Bronchial epithelial cell (primary cell): ENCODE data around the gene THRA. TPM values are rescaled to one million over a fixed set of nuclear protein-coding genes. Genes with fewer than 3 reads are reported as not detected.

ENCODE experiments used
- DNase-seq: peaks from one replicate; pipeline ENCODE4 v3.0.0-alpha.2; 2010; ENCODE audit warnings: low read depth
- FAIRE-seq: peaks from 2 replicates; lab custom pipeline; 2011; peaks lifted over from hg19 to GRCh38; lab: Jason Lieb, UNC
- H3K27me3 ChIP-seq: 2 replicates; pipeline ENCODE4 v1.5.1; 2011; ENCODE audit warnings: low read length; ENCODE audit not compliant: control insufficient read depth, insufficient read depth
- H3K36me3 ChIP-seq: 2 replicates; pipeline ENCODE4 v1.5.1; 2011; ENCODE audit warnings: low read length; ENCODE audit not compliant: control insufficient read depth, insufficient read depth
- H3K4me3 ChIP-seq: 2 replicates; pipeline ENCODE4 v1.5.1; 2011; ENCODE audit warnings: mild to moderate bottlenecking, low read depth, low read length, control low read depth
- total RNA-seq: library from RNA; depleted of rRNA; stranded (reverse); fragments of >200 nt; gene quantifications from 2 replicates; pipeline ENCODE4 v1.2.1, GENCODE V29; 2014
- TF ChIP-seq, protein P1 (sequence below): IDR thresholded peaks from 2 replicates; pipeline ENCODE4 v1.5.1; 2011; ENCODE audit warnings: mild to moderate bottlenecking, moderate library complexity, low read length, control low read depth, inconsistent platforms; ENCODE audit not compliant: insufficient read depth, severe bottlenecking

THRA gene
- total RNA-seq, 1 donor from 2014 or later = 5.8 TPM

DNA sequence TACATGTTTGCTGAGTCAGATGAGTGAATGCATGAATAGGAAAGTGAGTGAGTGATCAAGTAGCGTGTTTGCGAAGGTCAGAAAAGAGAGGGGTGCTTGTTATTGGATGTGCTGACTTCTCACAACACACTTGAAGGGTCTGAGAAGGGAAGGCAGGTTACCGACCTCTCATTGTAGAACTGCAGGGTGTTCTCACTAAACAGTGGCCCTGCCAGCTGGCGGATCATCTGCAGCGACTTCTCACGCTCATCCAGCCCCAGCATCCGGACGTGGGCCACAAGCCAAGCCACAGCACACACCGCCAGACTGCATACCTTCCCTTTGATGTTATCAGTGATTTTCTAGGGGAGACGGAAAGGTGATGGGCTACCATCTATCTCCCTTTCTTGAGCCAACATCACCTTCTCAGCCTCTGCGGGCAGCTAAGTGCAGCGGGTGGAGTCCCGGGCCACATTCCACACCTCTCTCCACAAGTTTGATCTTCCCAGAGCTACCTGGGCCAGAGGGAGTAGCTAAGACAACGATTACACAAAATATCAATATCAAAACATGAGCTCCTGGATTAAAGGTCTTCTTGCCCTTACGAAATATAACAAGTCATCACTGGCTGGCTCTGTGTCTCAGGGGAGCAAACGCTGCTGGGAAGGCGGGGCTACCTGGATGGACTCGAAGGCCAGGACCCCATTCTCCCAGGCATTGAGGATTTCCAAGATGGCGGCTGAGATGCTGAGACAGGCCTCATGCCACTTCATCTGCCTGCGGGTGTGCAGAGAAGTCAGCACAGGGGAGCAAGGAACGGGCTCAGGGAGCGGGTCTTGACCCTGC is 36.6 kb upstream of the THRA start:
- TF ChIP-seq, protein P1, sequence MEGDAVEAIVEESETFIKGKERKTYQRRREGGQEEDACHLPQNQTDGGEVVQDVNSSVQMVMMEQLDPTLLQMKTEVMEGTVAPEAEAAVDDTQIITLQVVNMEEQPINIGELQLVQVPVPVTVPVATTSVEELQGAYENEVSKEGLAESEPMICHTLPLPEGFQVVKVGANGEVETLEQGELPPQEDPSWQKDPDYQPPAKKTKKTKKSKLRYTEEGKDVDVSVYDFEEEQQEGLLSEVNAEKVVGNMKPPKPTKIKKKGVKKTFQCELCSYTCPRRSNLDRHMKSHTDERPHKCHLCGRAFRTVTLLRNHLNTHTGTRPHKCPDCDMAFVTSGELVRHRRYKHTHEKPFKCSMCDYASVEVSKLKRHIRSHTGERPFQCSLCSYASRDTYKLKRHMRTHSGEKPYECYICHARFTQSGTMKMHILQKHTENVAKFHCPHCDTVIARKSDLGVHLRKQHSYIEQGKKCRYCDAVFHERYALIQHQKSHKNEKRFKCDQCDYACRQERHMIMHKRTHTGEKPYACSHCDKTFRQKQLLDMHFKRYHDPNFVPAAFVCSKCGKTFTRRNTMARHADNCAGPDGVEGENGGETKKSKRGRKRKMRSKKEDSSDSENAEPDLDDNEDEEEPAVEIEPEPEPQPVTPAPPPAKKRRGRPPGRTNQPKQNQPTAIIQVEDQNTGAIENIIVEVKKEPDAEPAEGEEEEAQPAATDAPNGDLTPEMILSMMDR = no peak
- Histone ChIP-seq H3K36me3 (peaks cover 7% of the 10 kb centered on the region), H3K4me3 (no peak overlapping the region), H3K27me3 (no peaks in the 10 kb centered on the region)
- peak; percentile 73 for FAIRE-seq
- DNase-seq = peak; percentile 76

DNA sequence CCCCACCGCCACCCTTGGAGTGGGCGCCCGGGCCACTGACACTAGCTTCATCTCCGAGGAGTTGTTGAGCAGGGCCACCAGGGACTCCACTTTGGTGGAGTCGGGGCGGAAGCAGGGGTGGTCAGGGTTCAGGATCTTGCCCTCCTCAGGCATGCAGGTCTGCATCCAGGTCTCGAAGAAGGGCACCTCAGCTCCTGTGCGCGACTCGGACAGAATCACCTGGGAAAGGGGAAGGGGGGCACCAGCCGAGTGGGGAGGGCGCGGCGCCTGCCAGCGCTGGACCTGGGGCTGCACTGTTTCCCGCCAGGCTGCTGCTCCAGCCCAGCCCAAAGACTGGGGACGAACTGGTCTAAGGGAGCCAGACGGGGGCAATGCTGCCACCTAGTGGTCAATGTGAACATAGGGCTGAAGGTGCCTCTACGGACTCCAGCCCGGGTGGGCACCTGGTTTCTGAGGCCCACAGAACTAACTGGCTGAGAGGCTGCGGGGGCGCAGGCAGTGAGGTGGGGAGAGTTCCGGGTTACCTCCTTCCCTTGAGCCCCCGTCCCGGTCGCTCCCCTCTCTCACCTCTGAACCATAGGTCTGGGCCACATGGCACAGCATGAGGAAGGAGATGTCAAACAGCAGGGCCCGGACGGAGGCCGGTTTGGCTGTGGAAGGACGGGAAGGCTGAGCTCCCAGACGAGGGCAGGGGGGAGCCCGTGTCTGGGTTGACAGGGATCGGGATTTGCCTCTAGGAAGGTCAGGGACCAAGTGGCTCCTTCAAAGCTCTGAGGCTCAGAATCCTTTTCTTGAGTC is 35.8 kb upstream of the THRA start:
- DNase-seq (peak; percentile 72), FAIRE-seq (no peak)
- H3K36me3 ChIP-seq = peaks cover 15% of the 10 kb centered on the region
- TF ChIP-seq, protein P1 = peak; percentile 92
- H3K27me3 ChIP-seq = no peaks in the 10 kb centered on the region
- no peak overlapping the region for H3K4me3 ChIP-seq

DNA sequence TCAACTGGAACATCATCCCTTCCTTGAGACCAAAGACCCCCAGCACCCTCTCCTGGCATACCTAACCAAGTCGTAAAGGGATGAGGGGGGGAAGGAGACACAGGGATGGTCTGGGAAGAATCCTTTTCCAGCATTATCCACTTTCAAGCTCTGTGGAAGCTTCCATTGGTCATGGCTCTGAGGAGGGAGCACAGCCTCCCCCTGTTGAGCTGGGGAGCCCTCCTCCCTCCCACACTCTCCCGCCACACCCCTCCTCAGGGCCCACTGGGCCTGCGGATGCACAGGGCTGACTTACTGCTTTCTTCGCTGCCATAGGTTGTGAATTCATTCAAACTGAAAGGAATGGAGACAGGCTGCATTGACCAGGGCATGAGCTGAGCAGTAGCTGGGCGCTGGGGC is 35.2 kb upstream of the THRA start:
- no peaks in the 10 kb centered on the region for H3K27me3 ChIP-seq
- H3K4me3 ChIP-seq = no peak overlapping the region
- FAIRE-seq (no peak), DNase-seq (no peak)
- H3K36me3 ChIP-seq = peaks cover 15% of the 10 kb centered on the region
- TF ChIP-seq, protein P1 = no peak

DNA sequence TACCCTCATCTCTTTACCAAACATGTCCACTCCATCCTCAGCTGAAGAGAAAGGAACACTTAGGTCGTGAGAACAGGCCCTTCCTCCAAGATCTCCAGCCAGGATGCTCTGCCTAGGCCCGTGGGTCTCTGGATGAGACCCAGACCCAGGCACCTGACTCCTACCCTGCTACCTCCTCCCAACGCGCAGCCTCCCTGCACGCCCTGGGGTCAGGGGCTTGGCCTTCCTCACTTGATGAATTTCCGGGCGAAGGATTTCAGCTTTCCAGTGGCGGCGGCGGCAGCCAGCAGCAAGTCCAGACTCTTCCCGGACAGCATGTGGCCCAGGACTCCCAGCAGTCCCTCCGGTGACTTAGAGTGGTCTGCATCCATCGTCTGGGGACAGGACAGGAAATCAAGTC is 34.2 kb upstream of the THRA start:
- peaks cover 21% of the 10 kb centered on the region for H3K36me3 ChIP-seq

DNA sequence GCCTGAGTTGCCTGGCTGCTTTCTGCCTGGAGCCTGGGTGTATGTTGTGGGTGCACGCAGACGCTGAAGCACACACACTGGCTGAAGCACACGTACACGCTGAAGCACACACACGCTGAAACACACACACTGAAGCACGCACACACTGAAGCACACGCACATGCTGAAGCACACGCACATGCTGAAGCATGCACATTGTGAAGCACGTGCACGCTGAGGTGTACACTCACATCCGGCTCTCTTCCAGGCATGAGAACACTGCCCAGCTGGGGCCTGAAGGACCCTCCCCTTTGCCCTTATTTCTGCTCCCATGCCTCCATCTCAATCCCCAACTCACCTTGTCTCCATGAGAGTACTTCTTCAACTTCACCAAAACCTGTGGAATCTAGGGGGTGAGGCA is 31.1 kb upstream of the THRA start:
- TF ChIP-seq, protein P1 = no peak
- no peak overlapping the region for H3K4me3 ChIP-seq
- FAIRE-seq (peak; percentile 36), DNase-seq (no peak)
- H3K27me3 ChIP-seq = no peaks in the 10 kb centered on the region
- H3K36me3 ChIP-seq = peaks cover 33% of the 10 kb centered on the region

More for the DNA sequence above, 34.2 kb upstream of the THRA start:
- TF ChIP-seq, protein P1 = no peak
- no peak overlapping the region for H3K4me3 ChIP-seq
- no peak for FAIRE-seq
- DNase-seq = no peak
- no peaks in the 10 kb centered on the region for H3K27me3 ChIP-seq
